Measurements from ENCODE around the gene ITGA2.

The ITGA2 gene

GRCh38 chr5:53019320-53019719, 30.2 kb downstream of the ITGA2 start:
- Histone ChIP-seq H3K9ac (ENCODE audit: insufficient read length) (no peak overlapping the region), H3K36me3 (ENCODE audit: insufficient read depth, low read length) (no peaks in the 10 kb centered on the region), H3K4me3 (no peak overlapping the region), H3K27ac (no peak overlapping the region), H3K9me3 (ENCODE audit: low read depth, low read length) (no peaks in the 10 kb centered on the region)
- DNase-seq (ENCODE audit: low read depth, low spot score), result no peak
- no peak for TF ChIP-seq FOXP2 (optimal IDR thresholded peaks at IDR 0.05; ENCODE audit: control extremely low read depth, extremely low read length, insufficient read depth)
- TF ChIP-seq EZH2 (IDR thresholded peaks at IDR 0.05), result no peak
- no peak for TF ChIP-seq POLR2AphosphoS5 (IDR thresholded peaks at IDR 0.05; ENCODE audit: borderline replicate concordance, low read depth, low read length)

- H3K36me3 ChIP-seq (ENCODE audit: insufficient read depth, low read length), result no peaks in the 10 kb centered on the region
- H3K9ac ChIP-seq (ENCODE audit: insufficient read length), result no peak overlapping the region
- no peaks in the 10 kb centered on the region for H3K9me3 ChIP-seq (ENCODE audit: low read depth, low read length)
- H3K27ac ChIP-seq, result no peak overlapping the region
- H3K4me3 ChIP-seq, result no peak overlapping the region
- DNase-seq (ENCODE audit: low read depth, low spot score), result no peak
- TF ChIP-seq EZH2 (IDR thresholded peaks at IDR 0.05) (no peak), POLR2AphosphoS5 (IDR thresholded peaks at IDR 0.05; ENCODE audit: borderline replicate concordance, low read depth, low read length) (no peak), FOXP2 (optimal IDR thresholded peaks at IDR 0.05; ENCODE audit: control extremely low read depth, extremely low read length, insufficient read depth) (no peak)
Measured at GRCh38 chr5:53022930-53023511, 33.9 kb downstream of the ITGA2 start.

- no peak for DNase-seq (ENCODE audit: low read depth, low spot score)
Measured at GRCh38 chr5:53023969-53024368, 34.8 kb downstream of the ITGA2 start.

GRCh38 chr5:53024535-53024934, 35.4 kb downstream of the ITGA2 start:
- H3K27ac ChIP-seq, result no peak overlapping the region
- no peak for TF ChIP-seq POLR2AphosphoS5 (IDR thresholded peaks at IDR 0.05; ENCODE audit: borderline replicate concordance, low read depth, low read length)
- no peak for TF ChIP-seq EZH2 (IDR thresholded peaks at IDR 0.05)
- TF ChIP-seq FOXP2 (optimal IDR thresholded peaks at IDR 0.05; ENCODE audit: control extremely low read depth, extremely low read length, insufficient read depth), result no peak
- H3K9me3 ChIP-seq (ENCODE audit: low read depth, low read length), result no peaks in the 10 kb centered on the region
- no peak overlapping the region for H3K9ac ChIP-seq (ENCODE audit: insufficient read length)
- DNase-seq (ENCODE audit: low read depth, low spot score), result no peak
- H3K4me3 ChIP-seq, result no peak overlapping the region
- H3K36me3 ChIP-seq (ENCODE audit: insufficient read depth, low read length), result no peaks in the 10 kb centered on the region

More at GRCh38 chr5:53023969-53024368, 34.8 kb downstream of the ITGA2 start:
- Histone ChIP-seq H3K9ac (ENCODE audit: insufficient read length) (no peak overlapping the region), H3K36me3 (ENCODE audit: insufficient read depth, low read length) (no peaks in the 10 kb centered on the region), H3K27ac (no peak overlapping the region), H3K4me3 (no peak overlapping the region), H3K9me3 (ENCODE audit: low read depth, low read length) (no peaks in the 10 kb centered on the region)
- TF ChIP-seq FOXP2 (optimal IDR thresholded peaks at IDR 0.05; ENCODE audit: control extremely low read depth, extremely low read length, insufficient read depth) (no peak), POLR2AphosphoS5 (IDR thresholded peaks at IDR 0.05; ENCODE audit: borderline replicate concordance, low read depth, low read length) (no peak), EZH2 (IDR thresholded peaks at IDR 0.05) (no peak)

GRCh38 chr5:53025487-53025886, 36.3 kb downstream of the ITGA2 start:
- H3K4me3 ChIP-seq, result no peak overlapping the region
- H3K27ac ChIP-seq, result no peak overlapping the region

GRCh38 chr5:53027913-53028312, 38.8 kb downstream of the ITGA2 start:
- H3K9ac ChIP-seq (ENCODE audit: insufficient read length), result no peak overlapping the region
- H3K27ac ChIP-seq, result no peak overlapping the region
- H3K36me3 ChIP-seq (ENCODE audit: insufficient read depth, low read length), result no peaks in the 10 kb centered on the region
- no peak for DNase-seq (ENCODE audit: low read depth, low spot score)
- H3K4me3 ChIP-seq, result no peak overlapping the region
- TF ChIP-seq EZH2 (IDR thresholded peaks at IDR 0.05) (no peak), POLR2AphosphoS5 (IDR thresholded peaks at IDR 0.05; ENCODE audit: borderline replicate concordance, low read depth, low read length) (no peak), FOXP2 (optimal IDR thresholded peaks at IDR 0.05; ENCODE audit: control extremely low read depth, extremely low read length, insufficient read depth) (no peak)
- H3K9me3 ChIP-seq (ENCODE audit: low read depth, low read length), result no peaks in the 10 kb centered on the region

More at GRCh38 chr5:53025487-53025886, 36.3 kb downstream of the ITGA2 start:
- Histone ChIP-seq H3K9ac (ENCODE audit: insufficient read length) (no peak overlapping the region), H3K36me3 (ENCODE audit: insufficient read depth, low read length) (no peaks in the 10 kb centered on the region), H3K9me3 (ENCODE audit: low read depth, low read length) (no peaks in the 10 kb centered on the region)
- DNase-seq (ENCODE audit: low read depth, low spot score), result no peak
- TF ChIP-seq FOXP2 (optimal IDR thresholded peaks at IDR 0.05; ENCODE audit: control extremely low read depth, extremely low read length, insufficient read depth) (no peak), EZH2 (IDR thresholded peaks at IDR 0.05) (no peak), POLR2AphosphoS5 (IDR thresholded peaks at IDR 0.05; ENCODE audit: borderline replicate concordance, low read depth, low read length) (no peak)

GRCh38 chr5:53029608-53030007, 40.5 kb downstream of the ITGA2 start:
- no peak for TF ChIP-seq EZH2 (IDR thresholded peaks at IDR 0.05)
- no peak for TF ChIP-seq POLR2AphosphoS5 (IDR thresholded peaks at IDR 0.05; ENCODE audit: borderline replicate concordance, low read depth, low read length)
- no peak for TF ChIP-seq FOXP2 (optimal IDR thresholded peaks at IDR 0.05; ENCODE audit: control extremely low read depth, extremely low read length, insufficient read depth)
- no peak for DNase-seq (ENCODE audit: low read depth, low spot score)
- no peak overlapping the region for H3K9ac ChIP-seq (ENCODE audit: insufficient read length)
- H3K4me3 ChIP-seq, result no peak overlapping the region
- no peak overlapping the region for H3K27ac ChIP-seq
- H3K36me3 ChIP-seq (ENCODE audit: insufficient read depth, low read length), result no peaks in the 10 kb centered on the region
- H3K9me3 ChIP-seq (ENCODE audit: low read depth, low read length), result no peaks in the 10 kb centered on the region

- no peak for DNase-seq (ENCODE audit: low read depth, low spot score)
- Histone ChIP-seq H3K9ac (ENCODE audit: insufficient read length) (no peak overlapping the region), H3K27ac (no peak overlapping the region), H3K4me3 (no peak overlapping the region), H3K9me3 (ENCODE audit: low read depth, low read length) (no peaks in the 10 kb centered on the region), H3K36me3 (ENCODE audit: insufficient read depth, low read length) (no peaks in the 10 kb centered on the region)
- TF ChIP-seq FOXP2 (optimal IDR thresholded peaks at IDR 0.05; ENCODE audit: control extremely low read depth, extremely low read length, insufficient read depth) (no peak), POLR2AphosphoS5 (IDR thresholded peaks at IDR 0.05; ENCODE audit: borderline replicate concordance, low read depth, low read length) (no peak), EZH2 (IDR thresholded peaks at IDR 0.05) (no peak)
Measured at GRCh38 chr5:53030893-53031292, 41.7 kb downstream of the ITGA2 start.

- H3K9me3 ChIP-seq (ENCODE audit: low read depth, low read length), result no peaks in the 10 kb centered on the region
- DNase-seq (ENCODE audit: low read depth, low spot score), result no peak
- H3K36me3 ChIP-seq (ENCODE audit: insufficient read depth, low read length), result no peaks in the 10 kb centered on the region
- peak overlapping the region; percentile 40; the same call in 1 of the 2 replicates for H3K27ac ChIP-seq
- no peak overlapping the region for H3K9ac ChIP-seq (ENCODE audit: insufficient read length)
- no peak for TF ChIP-seq FOXP2 (optimal IDR thresholded peaks at IDR 0.05; ENCODE audit: control extremely low read depth, extremely low read length, insufficient read depth)
- TF ChIP-seq POLR2AphosphoS5 (IDR thresholded peaks at IDR 0.05; ENCODE audit: borderline replicate concordance, low read depth, low read length), result no peak
- no peak for TF ChIP-seq EZH2 (IDR thresholded peaks at IDR 0.05)
- no peak overlapping the region for H3K4me3 ChIP-seq
Measured at GRCh38 chr5:53031695-53032096, 42.5 kb downstream of the ITGA2 start.

Data from SK-N-MC (cell line).